GM23338 (cell line): ENCODE measurements around the gene CTBP2. TPM values are rescaled to one million over a fixed set of nuclear protein-coding genes. Genes with fewer than 3 reads are reported as not detected.

Experiments
- ATAC-seq: fragments of 200-7000 bp; cut with Tn5 transposase; 3 replicates; pipeline ENCODE4 v1.9.1; 2020
- DNase-seq: peaks from one replicate; pipeline ENCODE4 v3.0.0-alpha.2; 2015; ENCODE audit warnings: low spot score
- H2AFZ ChIP-seq: fragments of 200-600 bp; sonication (generic); 2 replicates; pipeline ENCODE4 v1.8.0; 2016; ENCODE audit warnings: antibody characterized with exemption, mild to moderate bottlenecking, moderate library complexity
- H3F3A ChIP-seq: fragments of 200-600 bp; sonication (generic); replicated peaks from 2 replicates; pipeline ENCODE4 v1.8.0; 2017; ENCODE audit warnings: antibody characterized with exemption, mixed run types, low read depth
- H3K27ac ChIP-seq: fragments of 200-600 bp; sonication (generic); 2 replicates; pipeline ENCODE4 v1.6.1; 2016; ENCODE audit warnings: low read depth
- H3K27me3 ChIP-seq: fragments of 200-600 bp; sonication (generic); 2 replicates; pipeline ENCODE4 v1.8.0; 2016; ENCODE audit warnings: mild to moderate bottlenecking, mixed run types, moderate library complexity; ENCODE audit not compliant: insufficient read depth
- H3K36me3 ChIP-seq: fragments of 200-600 bp; sonication (generic); 2 replicates; pipeline ENCODE4 v1.8.0; 2016; ENCODE audit warnings: mild to moderate bottlenecking; ENCODE audit not compliant: insufficient read depth
- H3K4me1 ChIP-seq: fragments of 200-600 bp; sonication (generic); 2 replicates; pipeline ENCODE4 v1.8.0; 2016; ENCODE audit warnings: mild to moderate bottlenecking, moderate library complexity; ENCODE audit not compliant: insufficient read depth
- H3K4me2 ChIP-seq: fragments of 200-600 bp; sonication (generic); 2 replicates; pipeline ENCODE4 v1.7.1; 2017; ENCODE audit warnings: mixed run types
- H3K4me3 ChIP-seq: fragments of 200-600 bp; sonication (generic); 2 replicates; pipeline ENCODE4 v1.6.1; 2016; ENCODE audit warnings: mixed run types
- H3K79me2 ChIP-seq: fragments of 200-600 bp; sonication (generic); replicated peaks from 2 replicates; pipeline ENCODE4 v1.8.0; 2017; ENCODE audit warnings: mild to moderate bottlenecking; ENCODE audit not compliant: insufficient read depth
- H3K9me2 ChIP-seq: fragments of 200-600 bp; sonication (generic); 2 replicates; pipeline ENCODE4 v1.8.0; 2017; ENCODE audit not compliant: insufficient read depth
- H4K20me1 ChIP-seq: fragments of 200-600 bp; sonication (generic); replicated peaks from 2 replicates; pipeline ENCODE4 v1.8.0; 2017; ENCODE audit warnings: mild to moderate bottlenecking; ENCODE audit not compliant: insufficient read depth
- H3K27ac Mint-ChIP-seq: 2 replicates; pipeline ENCODE4 v1.8.0; 2020; ENCODE audit warnings: inconsistent platforms, mild to moderate bottlenecking, moderate library complexity, mixed read lengths
- H3K27me3 Mint-ChIP-seq: 3 replicates; pipeline ENCODE4 v1.8.0; 2022; ENCODE audit warnings: low read depth, mild to moderate bottlenecking, moderate library complexity, mixed read lengths, inconsistent platforms; ENCODE audit not compliant: insufficient read depth, poor library complexity
- H3K36me3 Mint-ChIP-seq: 3 replicates; pipeline ENCODE4 v1.8.0; 2021; ENCODE audit warnings: low read depth, mild to moderate bottlenecking, inconsistent platforms, moderate library complexity, mixed read lengths
- H3K4me1 Mint-ChIP-seq: 3 replicates; pipeline ENCODE4 v1.8.0; 2020; ENCODE audit warnings: mild to moderate bottlenecking, inconsistent platforms, mixed read lengths
- H3K4me3 Mint-ChIP-seq: 3 replicates; pipeline ENCODE4 v1.8.0; 2021; ENCODE audit warnings: moderate library complexity, mild to moderate bottlenecking, inconsistent platforms, mixed read lengths
- H3K9me3 Mint-ChIP-seq: 3 replicates; pipeline ENCODE4 v1.8.0; 2020; ENCODE audit warnings: moderate library complexity, mild to moderate bottlenecking, inconsistent platforms, mixed read lengths
- CREB1 ChIP-seq: fragments of 250-450 bp; sonication (Bioruptor Pico); IDR thresholded peaks from 2 replicates; pipeline ENCODE4 v1.5.0; 2020; ENCODE audit warnings: low read depth, mild to moderate bottlenecking, moderate library complexity
- EZH2phosphoT487 ChIP-seq: fragments of 200-600 bp; sonication (generic); IDR thresholded peaks from one replicate; pipeline ENCODE4 v1.8.1; 2018; ENCODE audit warnings: antibody characterized with exemption; ENCODE audit not compliant: unreplicated experiment
- JUNB ChIP-seq: IDR thresholded peaks from one replicate; pipeline ENCODE4 v1.6.1; 2016; ENCODE audit warnings: antibody characterized with exemption; ENCODE audit not compliant: unreplicated experiment
- POLR2AphosphoS5 ChIP-seq: IDR thresholded peaks from 2 replicates; pipeline ENCODE4 v1.6.1; 2016; ENCODE audit warnings: antibody characterized with exemption, low read depth
- STAT1 ChIP-seq: IDR thresholded peaks from one replicate; pipeline ENCODE4 v1.6.1; 2016; ENCODE audit warnings: antibody characterized with exemption; ENCODE audit not compliant: unreplicated experiment
- ZNF114 ChIP-seq: fragments of 250-450 bp; sonication (Bioruptor Pico); IDR thresholded peaks from 2 replicates; pipeline ENCODE4 v1.5.0; 2020; ENCODE audit warnings: mild to moderate bottlenecking, moderate library complexity
- ZNF331 ChIP-seq: fragments of 250-450 bp; sonication (Bioruptor Pico); IDR thresholded peaks from 2 replicates; pipeline ENCODE4 v1.5.0; 2020; ENCODE audit warnings: low read depth, mild to moderate bottlenecking, moderate library complexity
- polyA plus RNA-seq: library from polyadenylated mRNA; unstranded; fragments of >200 nt; fragmentation: Nextera tagmentation; extraction: Ambion mirVana; gene quantifications from 2 replicates; pipeline ENCODE4 v1.2.1, GENCODE V29; 2016
- total RNA-seq: library from RNA; depleted of rRNA; stranded (reverse); fragments of >200 nt; shearing (Covaris generic); gene quantifications from 2 replicates; pipeline ENCODE4 v1.2.3, GENCODE V29; 2014
- TF ChIP-seq, protein P1 (sequence below): IDR thresholded peaks from one replicate; pipeline ENCODE4 v1.6.1; 2018; ENCODE audit warnings: antibody characterized with exemption; ENCODE audit not compliant: unreplicated experiment
- TF ChIP-seq, protein P2 (sequence below): fragments of 250-450 bp; sonication (Bioruptor Pico); IDR thresholded peaks from 2 replicates; pipeline ENCODE4 v1.5.0; 2020; ENCODE audit warnings: mild to moderate bottlenecking, moderate library complexity

The CTBP2 gene
- total and polyA plus RNA-seq, 2 experiments from 2014 or later = 133 to 265 TPM

DNA sequence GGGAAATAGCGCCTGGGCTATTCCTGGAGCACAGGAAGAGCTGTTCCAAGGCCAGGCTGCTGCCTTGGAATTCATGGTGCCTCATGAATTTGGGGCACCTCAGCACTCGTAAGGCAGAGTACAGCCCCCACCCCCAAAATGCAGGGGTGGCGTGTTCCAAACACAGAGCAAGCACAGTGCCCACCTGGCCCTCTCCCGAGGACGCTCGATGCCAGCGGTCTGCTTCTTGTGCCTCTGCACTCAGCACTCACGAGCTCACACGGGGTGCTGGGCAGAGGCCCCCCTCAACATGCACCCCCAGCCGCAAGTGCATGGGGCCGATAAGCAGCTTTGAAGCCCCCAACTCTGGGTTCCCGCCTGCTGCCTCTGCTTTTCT lies 158.3 kb downstream of the CTBP2 start (continued):
- TF ChIP-seq, protein P1, sequence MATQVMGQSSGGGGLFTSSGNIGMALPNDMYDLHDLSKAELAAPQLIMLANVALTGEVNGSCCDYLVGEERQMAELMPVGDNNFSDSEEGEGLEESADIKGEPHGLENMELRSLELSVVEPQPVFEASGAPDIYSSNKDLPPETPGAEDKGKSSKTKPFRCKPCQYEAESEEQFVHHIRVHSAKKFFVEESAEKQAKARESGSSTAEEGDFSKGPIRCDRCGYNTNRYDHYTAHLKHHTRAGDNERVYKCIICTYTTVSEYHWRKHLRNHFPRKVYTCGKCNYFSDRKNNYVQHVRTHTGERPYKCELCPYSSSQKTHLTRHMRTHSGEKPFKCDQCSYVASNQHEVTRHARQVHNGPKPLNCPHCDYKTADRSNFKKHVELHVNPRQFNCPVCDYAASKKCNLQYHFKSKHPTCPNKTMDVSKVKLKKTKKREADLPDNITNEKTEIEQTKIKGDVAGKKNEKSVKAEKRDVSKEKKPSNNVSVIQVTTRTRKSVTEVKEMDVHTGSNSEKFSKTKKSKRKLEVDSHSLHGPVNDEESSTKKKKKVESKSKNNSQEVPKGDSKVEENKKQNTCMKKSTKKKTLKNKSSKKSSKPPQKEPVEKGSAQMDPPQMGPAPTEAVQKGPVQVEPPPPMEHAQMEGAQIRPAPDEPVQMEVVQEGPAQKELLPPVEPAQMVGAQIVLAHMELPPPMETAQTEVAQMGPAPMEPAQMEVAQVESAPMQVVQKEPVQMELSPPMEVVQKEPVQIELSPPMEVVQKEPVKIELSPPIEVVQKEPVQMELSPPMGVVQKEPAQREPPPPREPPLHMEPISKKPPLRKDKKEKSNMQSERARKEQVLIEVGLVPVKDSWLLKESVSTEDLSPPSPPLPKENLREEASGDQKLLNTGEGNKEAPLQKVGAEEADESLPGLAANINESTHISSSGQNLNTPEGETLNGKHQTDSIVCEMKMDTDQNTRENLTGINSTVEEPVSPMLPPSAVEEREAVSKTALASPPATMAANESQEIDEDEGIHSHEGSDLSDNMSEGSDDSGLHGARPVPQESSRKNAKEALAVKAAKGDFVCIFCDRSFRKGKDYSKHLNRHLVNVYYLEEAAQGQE = no peak
- TF ChIP-seq CREB1 (CRISPR knock-in tag) (no peak), STAT1 (no peak), JUNB (no peak), EZH2phosphoT487 (no peak), ZNF114 (CRISPR knock-in tag) (no peak), ZNF331 (CRISPR knock-in tag) (no peak), POLR2AphosphoS5 (no peak)

GRCh38 chr10:125001313-125002046 lies 158.9 kb downstream of the CTBP2 start:
- Histone ChIP-seq H3K79me2 (peaks cover 31% of the 10 kb centered on the region), H3K36me3 (peaks cover 12% of the 10 kb centered on the region; the same call in 1 of the 2 replicates), H3F3A (peaks cover 14% of the 10 kb centered on the region; the same call in 1 of the 2 replicates), H3K27ac (peak overlapping the region; percentile 69; the same call in 1 of the 2 replicates), H3K9me2 (no peaks in the 10 kb centered on the region), H3K4me3 (no peak overlapping the region), H2AFZ (no peak overlapping the region), H3K4me1 (no peaks in the 10 kb centered on the region), H3K27me3 (no peaks in the 10 kb centered on the region), H4K20me1 (peaks cover 28% of the 10 kb centered on the region), H3K4me2 (no peak overlapping the region)
- Mint-ChIP-seq H3K36me3 (peaks cover 93% of the 10 kb centered on the region), H3K27ac (peak overlapping the region; percentile 74; the same call in 1 of the 2 replicates), H3K9me3 (peaks cover 3% of the 10 kb centered on the region; the same call in 1 of the 3 replicates), H3K4me1 (peaks cover 10% of the 10 kb centered on the region), H3K4me3 (no peak overlapping the region), H3K27me3 (peaks cover 51% of the 10 kb centered on the region)
- ATAC-seq (no peak), DNase-seq (no peak)
- no peak for TF ChIP-seq CREB1 (CRISPR knock-in tag)
- TF ChIP-seq, protein P2, sequence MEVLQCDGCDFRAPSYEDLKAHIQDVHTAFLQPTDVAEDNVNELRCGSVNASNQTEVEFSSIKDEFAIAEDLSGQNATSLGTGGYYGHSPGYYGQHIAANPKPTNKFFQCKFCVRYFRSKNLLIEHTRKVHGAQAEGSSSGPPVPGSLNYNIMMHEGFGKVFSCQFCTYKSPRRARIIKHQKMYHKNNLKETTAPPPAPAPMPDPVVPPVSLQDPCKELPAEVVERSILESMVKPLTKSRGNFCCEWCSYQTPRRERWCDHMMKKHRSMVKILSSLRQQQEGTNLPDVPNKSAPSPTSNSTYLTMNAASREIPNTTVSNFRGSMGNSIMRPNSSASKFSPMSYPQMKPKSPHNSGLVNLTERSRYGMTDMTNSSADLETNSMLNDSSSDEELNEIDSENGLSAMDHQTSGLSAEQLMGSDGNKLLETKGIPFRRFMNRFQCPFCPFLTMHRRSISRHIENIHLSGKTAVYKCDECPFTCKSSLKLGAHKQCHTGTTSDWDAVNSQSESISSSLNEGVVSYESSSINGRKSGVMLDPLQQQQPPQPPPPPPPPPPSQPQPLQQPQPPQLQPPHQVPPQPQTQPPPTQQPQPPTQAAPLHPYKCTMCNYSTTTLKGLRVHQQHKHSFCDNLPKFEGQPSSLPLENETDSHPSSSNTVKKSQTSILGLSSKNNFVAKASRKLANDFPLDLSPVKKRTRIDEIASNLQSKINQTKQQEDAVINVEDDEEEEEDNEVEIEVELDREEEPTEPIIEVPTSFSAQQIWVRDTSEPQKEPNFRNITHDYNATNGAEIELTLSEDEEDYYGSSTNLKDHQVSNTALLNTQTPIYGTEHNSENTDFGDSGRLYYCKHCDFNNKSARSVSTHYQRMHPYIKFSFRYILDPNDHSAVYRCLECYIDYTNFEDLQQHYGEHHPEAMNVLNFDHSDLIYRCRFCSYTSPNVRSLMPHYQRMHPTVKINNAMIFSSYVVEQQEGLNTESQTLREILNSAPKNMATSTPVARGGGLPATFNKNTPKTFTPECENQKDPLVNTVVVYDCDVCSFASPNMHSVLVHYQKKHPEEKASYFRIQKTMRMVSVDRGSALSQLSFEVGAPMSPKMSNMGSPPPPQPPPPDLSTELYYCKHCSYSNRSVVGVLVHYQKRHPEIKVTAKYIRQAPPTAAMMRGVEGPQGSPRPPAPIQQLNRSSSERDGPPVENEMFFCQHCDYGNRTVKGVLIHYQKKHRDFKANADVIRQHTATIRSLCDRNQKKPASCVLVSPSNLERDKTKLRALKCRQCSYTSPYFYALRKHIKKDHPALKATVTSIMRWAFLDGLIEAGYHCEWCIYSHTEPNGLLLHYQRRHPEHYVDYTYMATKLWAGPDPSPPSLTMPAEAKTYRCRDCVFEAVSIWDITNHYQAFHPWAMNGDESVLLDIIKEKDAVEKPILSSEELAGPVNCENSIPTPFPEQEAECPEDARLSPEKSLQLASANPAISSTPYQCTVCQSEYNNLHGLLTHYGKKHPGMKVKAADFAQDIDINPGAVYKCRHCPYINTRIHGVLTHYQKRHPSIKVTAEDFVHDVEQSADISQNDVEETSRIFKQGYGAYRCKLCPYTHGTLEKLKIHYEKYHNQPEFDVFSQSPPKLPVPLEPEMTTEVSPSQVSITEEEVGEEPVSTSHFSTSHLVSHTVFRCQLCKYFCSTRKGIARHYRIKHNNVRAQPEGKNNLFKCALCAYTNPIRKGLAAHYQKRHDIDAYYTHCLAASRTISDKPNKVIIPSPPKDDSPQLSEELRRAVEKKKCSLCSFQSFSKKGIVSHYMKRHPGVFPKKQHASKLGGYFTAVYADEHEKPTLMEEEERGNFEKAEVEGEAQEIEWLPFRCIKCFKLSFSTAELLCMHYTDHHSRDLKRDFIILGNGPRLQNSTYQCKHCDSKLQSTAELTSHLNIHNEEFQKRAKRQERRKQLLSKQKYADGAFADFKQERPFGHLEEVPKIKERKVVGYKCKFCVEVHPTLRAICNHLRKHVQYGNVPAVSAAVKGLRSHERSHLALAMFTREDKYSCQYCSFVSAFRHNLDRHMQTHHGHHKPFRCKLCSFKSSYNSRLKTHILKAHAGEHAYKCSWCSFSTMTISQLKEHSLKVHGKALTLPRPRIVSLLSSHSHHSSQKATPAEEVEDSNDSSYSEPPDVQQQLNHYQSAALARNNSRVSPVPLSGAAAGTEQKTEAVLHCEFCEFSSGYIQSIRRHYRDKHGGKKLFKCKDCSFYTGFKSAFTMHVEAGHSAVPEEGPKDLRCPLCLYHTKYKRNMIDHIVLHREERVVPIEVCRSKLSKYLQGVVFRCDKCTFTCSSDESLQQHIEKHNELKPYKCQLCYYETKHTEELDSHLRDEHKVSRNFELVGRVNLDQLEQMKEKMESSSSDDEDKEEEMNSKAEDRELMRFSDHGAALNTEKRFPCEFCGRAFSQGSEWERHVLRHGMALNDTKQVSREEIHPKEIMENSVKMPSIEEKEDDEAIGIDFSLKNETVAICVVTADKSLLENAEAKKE (CRISPR knock-in tag) = no peak
- TF ChIP-seq, protein P1 = no peak
- TF ChIP-seq ZNF114 (CRISPR knock-in tag) = no peak
- TF ChIP-seq POLR2AphosphoS5 = no peak
- TF ChIP-seq STAT1 = no peak
